NT2/D1 (cell line): ENCODE data around the gene FAM228A.

Experiments
- SUZ12 ChIP-seq: IDR thresholded peaks from 2 replicates; pipeline ENCODE4 v1.6.1; 2011; ENCODE audit not compliant: insufficient read length, insufficient read depth; ENCODE audit errors: extremely low read depth
- YY1 ChIP-seq: IDR thresholded peaks from 2 replicates; pipeline ENCODE4 v1.6.1; 2011; ENCODE audit not compliant: insufficient read length, insufficient read depth
- ZNF274 ChIP-seq: IDR thresholded peaks from 2 replicates; pipeline ENCODE4 v1.6.1; 2011; ENCODE audit warnings: mild to moderate bottlenecking, low read depth, low read length

DNA sequence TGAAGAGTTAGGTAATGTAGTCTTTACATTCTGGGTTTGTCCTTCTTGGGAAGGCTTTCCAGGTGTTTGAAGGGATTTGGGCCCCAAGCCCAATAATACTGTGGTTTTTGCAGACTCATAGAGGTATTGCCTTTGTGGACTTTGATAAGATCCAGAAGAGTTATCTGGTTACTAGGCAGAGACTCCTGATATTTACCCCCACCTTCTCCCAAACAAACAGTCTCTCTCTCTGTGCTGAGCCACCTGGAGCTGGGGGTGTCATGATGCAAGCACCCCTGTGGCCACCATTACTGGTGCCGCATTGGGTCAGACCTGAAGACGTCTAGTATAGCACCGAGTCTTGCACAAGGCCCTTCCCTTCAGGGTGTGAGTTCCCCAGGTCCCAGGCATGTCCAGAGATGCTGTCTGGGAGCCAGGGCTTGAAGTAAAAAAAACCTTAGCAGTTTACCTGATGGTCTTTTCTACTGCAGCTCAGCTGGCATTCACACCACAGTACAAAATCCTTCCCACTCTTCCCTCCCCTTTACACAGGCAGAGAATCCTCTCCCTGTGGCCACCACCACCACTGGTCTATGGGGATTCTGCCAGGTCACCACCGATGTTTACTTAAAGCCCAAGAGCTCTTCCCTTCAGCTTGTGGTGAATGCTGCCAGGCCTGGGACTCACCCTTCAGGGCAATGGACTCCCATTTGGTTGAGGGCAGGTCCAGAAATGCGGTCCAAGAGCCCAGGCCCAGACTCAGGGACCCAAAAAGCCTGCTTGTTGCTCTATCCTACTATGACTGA lies 22.2 kb upstream of the FAM228A start:
- TF ChIP-seq ZNF274 (no peak), YY1 (no peak), SUZ12 (no peak)
